K562 (cell line): Measurements from ENCODE around the gene HSPA14. TPM values are rescaled to one million over a fixed set of nuclear protein-coding genes. Genes with fewer than 3 reads are reported as not detected.
A peak's percentile ranks its signal among the peaks of the same experiment; 100 is the strongest.

Source experiments
- DMBX1 ChIP-seq: fragments of 250-450 bp; sonication (Bioruptor Pico); IDR thresholded peaks from 2 replicates; pipeline ENCODE4 v1.8.0; 2022; ENCODE audit warnings: inconsistent platforms, mild to moderate bottlenecking, moderate library complexity, borderline replicate concordance
- STAG1 ChIP-seq: sonication (generic); formaldehyde crosslinking; IDR thresholded peaks from 2 replicates; pipeline ENCODE4 v1.5.0; 2020; ENCODE audit warnings: missing genetic modification reagents, borderline replicate concordance
- TFAP4 ChIP-seq: sonication (generic); formaldehyde crosslinking; IDR thresholded peaks from 2 replicates; pipeline ENCODE4 v1.8.0; 2022; ENCODE audit warnings: missing genetic modification reagents, mild to moderate bottlenecking, moderate library complexity, borderline replicate concordance
- ZNF407 ChIP-seq: fragments of 450-650 bp; IDR thresholded peaks from 2 replicates; pipeline ENCODE4 v1.6.1; 2016; ENCODE audit warnings: low read depth
- polyA plus RNA-seq, 8 experiments: library from polyadenylated mRNA; depleted of rRNA in 4 of 8; stranded (reverse) in 5 of 8; unstranded in 3 of 8; fragments of >200 nt; fragmentation: Nextera tagmentation in 2 of 8; fragmentation: Illumina TruSeq in 1 of 8; extraction: Ambion mirVana in 2 of 8; extraction: Trizol in 1 of 8; gene quantifications; 2 replicates each; pipeline versions ENCODE4 v1.2.1 to v1.2.3, GENCODE V29; 2011 to 2014; ENCODE audit warnings: inconsistent platforms in 1 of 8, missing spikeins in 1 of 8
- total RNA-seq, 7 experiments: library from RNA; depleted of rRNA in 6 of 7; stranded (reverse); fragments of >200 nt in 6 of 7; fragmentation: Illumina TruSeq in 2 of 7; extraction: Trizol in 2 of 7; gene quantifications; 2 replicates each; pipeline versions ENCODE4 v1.2.1 to v1.2.3, GENCODE V29; 2011 to 2021; ENCODE audit warnings: low replicate concordance in 1 of 7

Gene HSPA14
- total and polyA plus RNA-seq, 9 of the 15 experiments (the other 6 are each of a cell fraction or from before 2014, with no cell fraction given), result 41.9 to 75.0 (median 63.2) TPM

GRCh38 chr10:14838582-14839304 lies 637 bp downstream of the HSPA14 start (continued):
- TF ChIP-seq TFAP4 (CRISPR knock-in tag) (peak; percentile 7; the same call in 1 of the 2 replicates), ZNF407 (no peak), STAG1 (CRISPR knock-in tag) (0 out of 2 replicates have a peak, but pooled peaks have one; percentile 3), DMBX1 (CRISPR knock-in tag) (no peak)
